HepG2 (cell line): ENCODE data around the gene NUDCD2. TPM values are rescaled to one million over a fixed set of nuclear protein-coding genes. Genes with fewer than 3 reads are reported as not detected.

ENCODE experiments used
- CBX2 ChIP-seq, 2 experiments: fragments of 200-600 bp in 1 of 2; sonication (generic); formaldehyde crosslinking in 1 of 2; IDR thresholded peaks; 2 replicates each; pipeline versions ENCODE4 v1.7.0 to v1.8.1; 2018 to 2022; ENCODE audit warnings: low read depth in 2 of 2, low read length in 1 of 2, mild to moderate bottlenecking in 1 of 2, missing genetic modification reagents in 1 of 2
- CC2D1A ChIP-seq: sonication (generic); formaldehyde crosslinking; IDR thresholded peaks from 2 replicates; pipeline ENCODE4 v1.8.1; 2023; ENCODE audit warnings: mild to moderate bottlenecking, missing genetic modification reagents
- JUN ChIP-seq: sonication (generic); formaldehyde crosslinking; IDR thresholded peaks from 2 replicates; pipeline ENCODE4 v1.4.0; 2020; ENCODE audit warnings: mild to moderate bottlenecking, missing genetic modification reagents
- KDM1A ChIP-seq: IDR thresholded peaks from 2 replicates; pipeline ENCODE4 v1.6.1; 2016; ENCODE audit warnings: missing compliant biosample characterization
- KMT2B ChIP-seq: IDR thresholded peaks from 2 replicates; pipeline ENCODE4 v1.6.1; 2016; ENCODE audit warnings: missing genetic modification reagents, missing compliant biosample characterization
- MED13 ChIP-seq: sonication (generic); formaldehyde crosslinking; IDR thresholded peaks from 2 replicates; pipeline ENCODE4 v1.5.0; 2020; ENCODE audit warnings: missing genetic modification reagents
- MTF2 ChIP-seq: sonication (generic); formaldehyde crosslinking; IDR thresholded peaks from 2 replicates; pipeline ENCODE4 v1.5.0; 2020; ENCODE audit warnings: missing genetic modification reagents, borderline replicate concordance
- REPIN1 ChIP-seq: sonication (generic); formaldehyde crosslinking; IDR thresholded peaks from 2 replicates; pipeline ENCODE4 v1.8.0; 2022; ENCODE audit warnings: missing genetic modification reagents, low read depth, mild to moderate bottlenecking, borderline replicate concordance
- REXO4 ChIP-seq: sonication (generic); formaldehyde crosslinking; IDR thresholded peaks from 2 replicates; pipeline ENCODE4 v1.8.0; 2022; ENCODE audit warnings: missing genetic modification reagents, mild to moderate bottlenecking, borderline replicate concordance
- ZNF670 ChIP-seq: sonication (generic); formaldehyde crosslinking; IDR thresholded peaks from 2 replicates; pipeline ENCODE4 v1.8.0; 2022; ENCODE audit warnings: mild to moderate bottlenecking, missing genetic modification reagents, borderline replicate concordance
- ZNF776 ChIP-seq: sonication (generic); formaldehyde crosslinking; IDR thresholded peaks from 2 replicates; pipeline ENCODE4 v1.4.0; 2020; ENCODE audit warnings: mild to moderate bottlenecking, missing genetic modification reagents
- ZNF780A ChIP-seq: sonication (generic); formaldehyde crosslinking; IDR thresholded peaks from 2 replicates; pipeline ENCODE4 v1.8.0; 2022; ENCODE audit warnings: mild to moderate bottlenecking, missing genetic modification reagents, moderate library complexity
- polyA plus RNA-seq, 8 experiments: library from polyadenylated mRNA; depleted of rRNA in 3 of 8; stranded (reverse) in 7 of 8; unstranded in 1 of 8; fragments of >200 nt; fragmentation: Illumina TruSeq in 4 of 8; extraction: Trizol in 4 of 8; gene quantifications; 2 replicates each; pipeline versions ENCODE4 v1.2.1 to v1.2.3, GENCODE V29; 2011 to 2016; ENCODE audit warnings: low read depth in 4 of 8, missing spikeins in 1 of 8, mixed read lengths in 1 of 8; ENCODE audit not compliant: insufficient read depth in 1 of 8
- total RNA-seq, 5 experiments: library from RNA; depleted of rRNA; stranded (reverse); fragments of >200 nt; fragmentation: Illumina TruSeq; extraction: Trizol; gene quantifications; 2 replicates each; pipeline ENCODE4 v1.2.3, GENCODE V29; 2016; ENCODE audit warnings: low read depth in 1 of 5
- TF ChIP-seq, protein P1 (sequence below): sonication (generic); formaldehyde crosslinking; IDR thresholded peaks from 2 replicates; pipeline ENCODE4 v1.9.0; 2022; ENCODE audit warnings: missing genetic modification reagents, mild to moderate bottlenecking, borderline replicate concordance
- TF ChIP-seq, protein P2 (sequence below): sonication (generic); formaldehyde crosslinking; IDR thresholded peaks from 2 replicates; pipeline ENCODE4 v1.8.0; 2022; ENCODE audit warnings: mild to moderate bottlenecking, missing genetic modification reagents, moderate library complexity
- TF ChIP-seq, protein P3 (sequence below): IDR thresholded peaks from 2 replicates; pipeline ENCODE4 v1.6.1; 2016; ENCODE audit warnings: mild to moderate bottlenecking, missing biosample characterization, missing genetic modification reagents
- TF ChIP-seq, protein P4 (sequence below): sonication (generic); formaldehyde crosslinking; IDR thresholded peaks from 2 replicates; pipeline ENCODE4 v1.5.1; 2020; ENCODE audit warnings: mild to moderate bottlenecking, missing genetic modification reagents, borderline replicate concordance
- TF ChIP-seq, protein P5 (sequence below): IDR thresholded peaks from 2 replicates; pipeline ENCODE4 v1.6.1; 2016; ENCODE audit warnings: missing compliant biosample characterization, missing genetic modification reagents, borderline replicate concordance
- TF ChIP-seq, protein P6 (sequence below): IDR thresholded peaks from 2 replicates; pipeline ENCODE4 v1.6.1; 2016
- TF ChIP-seq, protein P7 (sequence below): sonication (generic); formaldehyde crosslinking; conservative IDR thresholded peaks from 2 replicates; pipeline ENCODE4 v1.8.0; 2022; ENCODE audit warnings: mild to moderate bottlenecking, moderate library complexity, missing genetic modification reagents

Gene NUDCD2
- total and polyA plus RNA-seq, 2 of the 13 experiments (the other 11 are each of a cell fraction or from before 2014, with no cell fraction given) = 14.8 to 39.2 TPM

DNA sequence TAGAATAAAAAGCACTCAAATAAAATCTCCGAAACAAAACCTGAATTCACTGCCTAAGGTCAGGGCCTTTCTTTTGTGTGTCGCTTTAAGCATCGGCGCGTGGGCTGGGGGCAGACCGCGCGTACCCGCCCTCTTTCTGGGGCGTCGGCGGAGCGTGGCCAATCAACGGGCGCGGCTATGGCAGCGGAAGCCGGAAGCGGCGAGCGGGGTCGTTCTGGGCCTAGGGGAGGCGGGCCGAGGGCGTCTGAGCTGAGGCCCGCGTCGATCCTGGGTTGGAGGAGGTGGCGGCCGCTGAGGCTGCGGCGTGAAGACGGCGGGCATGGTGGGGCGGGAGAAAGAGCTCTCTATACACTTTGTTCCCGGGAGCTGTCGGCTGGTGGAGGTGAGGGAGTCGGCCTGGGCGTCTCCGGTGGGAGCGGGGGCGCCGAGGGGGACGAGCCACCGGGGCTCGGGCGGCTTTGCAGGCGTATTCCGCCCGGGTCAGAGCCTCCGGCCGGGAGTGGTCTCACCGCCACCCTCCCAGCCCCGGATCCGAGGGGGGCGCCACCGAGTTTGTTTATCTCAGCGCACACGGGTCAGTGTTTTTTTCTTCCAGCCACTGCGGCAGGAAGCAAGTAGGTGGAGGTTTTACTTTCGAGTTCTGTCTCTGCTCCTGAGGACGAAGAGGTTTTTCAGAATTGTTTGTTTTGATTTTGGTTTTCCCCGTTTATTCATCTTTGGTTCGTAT is 45.6 kb upstream of the NUDCD2 start, which contains the start of gene MAT2B (continued):
- TF ChIP-seq, protein P1, sequence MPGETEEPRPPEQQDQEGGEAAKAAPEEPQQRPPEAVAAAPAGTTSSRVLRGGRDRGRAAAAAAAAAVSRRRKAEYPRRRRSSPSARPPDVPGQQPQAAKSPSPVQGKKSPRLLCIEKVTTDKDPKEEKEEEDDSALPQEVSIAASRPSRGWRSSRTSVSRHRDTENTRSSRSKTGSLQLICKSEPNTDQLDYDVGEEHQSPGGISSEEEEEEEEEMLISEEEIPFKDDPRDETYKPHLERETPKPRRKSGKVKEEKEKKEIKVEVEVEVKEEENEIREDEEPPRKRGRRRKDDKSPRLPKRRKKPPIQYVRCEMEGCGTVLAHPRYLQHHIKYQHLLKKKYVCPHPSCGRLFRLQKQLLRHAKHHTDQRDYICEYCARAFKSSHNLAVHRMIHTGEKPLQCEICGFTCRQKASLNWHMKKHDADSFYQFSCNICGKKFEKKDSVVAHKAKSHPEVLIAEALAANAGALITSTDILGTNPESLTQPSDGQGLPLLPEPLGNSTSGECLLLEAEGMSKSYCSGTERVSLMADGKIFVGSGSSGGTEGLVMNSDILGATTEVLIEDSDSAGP (CRISPR knock-in tag) = peak; percentile 100
- TF ChIP-seq ZNF776 (CRISPR knock-in tag) (peak; percentile 84), MED13 (CRISPR knock-in tag) (no peak), ZNF780A (CRISPR knock-in tag) (no peak), MTF2 (CRISPR knock-in tag) (0 out of 2 replicates have a peak, but pooled peaks have one; percentile 40), ZNF670 (peak; percentile 50; the same call in 1 of the 2 replicates), REXO4 (CRISPR knock-in tag) (no peak), KMT2B (CRISPR knock-in tag) (peak; percentile 92), CBX2 (IDR thresholded peaks at IDR 0.05; ENCODE audit: low read depth, low read length) (no peak), CBX2 (CRISPR knock-in tag; IDR thresholded peaks at IDR 0.05; ENCODE audit: low read depth) (no peak), JUN (no peak), REPIN1 (CRISPR knock-in tag) (no peak), CC2D1A (no peak), KDM1A (CRISPR knock-in tag) (no peak)
- TF ChIP-seq, protein P2, sequence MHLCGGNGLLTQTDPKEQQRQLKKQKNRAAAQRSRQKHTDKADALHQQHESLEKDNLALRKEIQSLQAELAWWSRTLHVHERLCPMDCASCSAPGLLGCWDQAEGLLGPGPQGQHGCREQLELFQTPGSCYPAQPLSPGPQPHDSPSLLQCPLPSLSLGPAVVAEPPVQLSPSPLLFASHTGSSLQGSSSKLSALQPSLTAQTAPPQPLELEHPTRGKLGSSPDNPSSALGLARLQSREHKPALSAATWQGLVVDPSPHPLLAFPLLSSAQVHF = no peak; the same call in 1 of the 2 replicates
- TF ChIP-seq, protein P3, sequence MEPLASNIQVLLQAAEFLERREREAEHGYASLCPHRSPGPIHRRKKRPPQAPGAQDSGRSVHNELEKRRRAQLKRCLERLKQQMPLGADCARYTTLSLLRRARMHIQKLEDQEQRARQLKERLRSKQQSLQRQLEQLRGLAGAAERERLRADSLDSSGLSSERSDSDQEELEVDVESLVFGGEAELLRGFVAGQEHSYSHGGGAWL (CRISPR knock-in tag) = peak; percentile 88
- TF ChIP-seq, protein P4, sequence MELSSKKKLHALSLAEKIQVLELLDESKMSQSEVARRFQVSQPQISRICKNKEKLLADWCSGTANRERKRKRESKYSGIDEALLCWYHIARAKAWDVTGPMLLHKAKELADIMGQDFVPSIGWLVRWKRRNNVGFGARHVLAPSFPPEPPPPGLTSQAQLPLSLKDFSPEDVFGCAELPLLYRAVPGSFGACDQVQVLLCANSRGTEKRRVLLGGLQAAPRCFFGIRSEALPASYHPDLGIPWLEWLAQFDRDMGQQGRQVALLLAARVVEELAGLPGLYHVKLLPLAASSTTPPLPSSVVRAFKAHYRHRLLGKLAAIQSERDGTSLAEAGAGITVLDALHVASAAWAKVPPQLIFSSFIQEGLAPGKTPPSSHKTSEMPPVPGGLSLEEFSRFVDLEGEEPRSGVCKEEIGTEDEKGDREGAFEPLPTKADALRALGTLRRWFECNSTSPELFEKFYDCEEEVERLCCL = no peak
- TF ChIP-seq, protein P5, sequence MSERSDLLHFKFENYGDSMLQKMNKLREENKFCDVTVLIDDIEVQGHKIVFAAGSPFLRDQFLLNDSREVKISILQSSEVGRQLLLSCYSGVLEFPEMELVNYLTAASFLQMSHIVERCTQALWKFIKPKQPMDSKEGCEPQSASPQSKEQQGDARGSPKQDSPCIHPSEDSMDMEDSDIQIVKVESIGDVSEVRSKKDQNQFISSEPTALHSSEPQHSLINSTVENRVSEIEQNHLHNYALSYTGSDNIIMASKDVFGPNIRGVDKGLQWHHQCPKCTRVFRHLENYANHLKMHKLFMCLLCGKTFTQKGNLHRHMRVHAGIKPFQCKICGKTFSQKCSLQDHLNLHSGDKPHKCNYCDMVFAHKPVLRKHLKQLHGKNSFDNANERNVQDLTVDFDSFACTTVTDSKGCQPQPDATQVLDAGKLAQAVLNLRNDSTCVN (CRISPR knock-in tag) = 0 out of 2 replicates have a peak, but pooled peaks have one; percentile 47
- TF ChIP-seq, protein P6, sequence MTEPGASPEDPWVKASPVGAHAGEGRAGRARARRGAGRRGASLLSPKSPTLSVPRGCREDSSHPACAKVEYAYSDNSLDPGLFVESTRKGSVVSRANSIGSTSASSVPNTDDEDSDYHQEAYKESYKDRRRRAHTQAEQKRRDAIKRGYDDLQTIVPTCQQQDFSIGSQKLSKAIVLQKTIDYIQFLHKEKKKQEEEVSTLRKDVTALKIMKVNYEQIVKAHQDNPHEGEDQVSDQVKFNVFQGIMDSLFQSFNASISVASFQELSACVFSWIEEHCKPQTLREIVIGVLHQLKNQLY (CRISPR knock-in tag) = no peak
- TF ChIP-seq, protein P7, sequence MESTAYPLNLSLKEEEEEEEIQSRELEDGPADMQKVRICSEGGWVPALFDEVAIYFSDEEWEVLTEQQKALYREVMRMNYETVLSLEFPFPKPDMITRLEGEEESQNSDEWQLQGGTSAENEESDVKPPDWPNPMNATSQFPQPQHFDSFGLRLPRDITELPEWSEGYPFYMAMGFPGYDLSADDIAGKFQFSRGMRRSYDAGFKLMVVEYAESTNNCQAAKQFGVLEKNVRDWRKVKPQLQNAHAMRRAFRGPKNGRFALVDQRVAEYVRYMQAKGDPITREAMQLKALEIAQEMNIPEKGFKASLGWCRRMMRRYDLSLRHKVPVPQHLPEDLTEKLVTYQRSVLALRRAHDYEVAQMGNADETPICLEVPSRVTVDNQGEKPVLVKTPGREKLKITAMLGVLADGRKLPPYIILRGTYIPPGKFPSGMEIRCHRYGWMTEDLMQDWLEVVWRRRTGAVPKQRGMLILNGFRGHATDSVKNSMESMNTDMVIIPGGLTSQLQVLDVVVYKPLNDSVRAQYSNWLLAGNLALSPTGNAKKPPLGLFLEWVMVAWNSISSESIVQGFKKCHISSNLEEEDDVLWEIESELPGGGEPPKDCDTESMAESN (CRISPR knock-in tag) = no peak
